Endothelial cell of umbilical vein (primary cell): Measurements from ENCODE around the gene HHATL. TPM values are rescaled to one million over a fixed set of nuclear protein-coding genes. Genes with fewer than 3 reads are reported as not detected.

Source experiments
- BruUV-seq: library from RNA; stranded (reverse); fragments of 400-500 nt; replicated peaks from 2 replicates; lab custom pipeline; 2021; lab: Mats Ljungman, UMichigan
- CTCF ChIA-PET: fragments of 300-600, 350-600 bp; sonication (Branson Sonifier 250); formaldehyde crosslinking; loops from one replicate; lab custom pipeline; 2021; ENCODE audit warnings: antibody characterized with exemption, inconsistent platforms; lab: Charles Lee
- POLR2A ChIA-PET: fragments of 300-600, 350-600 bp; sonication (Branson Sonifier 250); formaldehyde crosslinking; loops from one replicate; lab custom pipeline; 2021; ENCODE audit warnings: antibody characterized with exemption, inconsistent platforms; lab: Charles Lee
- DNase-seq: peaks from one replicate; pipeline ENCODE4 v3.0.0-alpha.2; 2011; ENCODE audit warnings: low read depth, low spot score
- FAIRE-seq: peaks from 2 replicates; lab custom pipeline; 2011; peaks lifted over from hg19 to GRCh38; lab: Jason Lieb, UNC
- H2AFZ ChIP-seq: 2 replicates; pipeline ENCODE4 v1.6.0; 2012; ENCODE audit warnings: low read depth, low read length, control low read depth, inconsistent platforms
- H3K27ac ChIP-seq: 2 replicates; pipeline ENCODE4 v1.5.1; 2011; ENCODE audit warnings: low read depth, mild to moderate bottlenecking, control low read depth, low read length, moderate library complexity; ENCODE audit not compliant: insufficient read depth
- H3K27me3 ChIP-seq, 2 experiments: 2 replicates each; pipeline versions ENCODE4 v1.6.0 to v1.6.1; 2011; ENCODE audit warnings: low read length in 2 of 2, mixed read lengths in 1 of 2; ENCODE audit not compliant: control insufficient read depth in 2 of 2, insufficient read depth in 2 of 2
- H3K36me3 ChIP-seq, 2 experiments: 2 replicates in 1 of 2; 3 replicates in 1 of 2; pipeline ENCODE4 v1.5.1; 2011; ENCODE audit warnings: low read length in 2 of 2, mild to moderate bottlenecking in 1 of 2, moderate library complexity in 1 of 2; ENCODE audit not compliant: control insufficient read depth in 2 of 2, insufficient read depth in 2 of 2; ENCODE audit errors: extremely low read depth in 1 of 2
- H3K4me1 ChIP-seq: 3 replicates; pipeline ENCODE4 v1.5.1; 2011; ENCODE audit warnings: mild to moderate bottlenecking, low read length; ENCODE audit not compliant: control insufficient read depth, insufficient read depth; ENCODE audit errors: extremely low read depth
- H3K4me2 ChIP-seq: 2 replicates; pipeline ENCODE4 v1.6.1; 2011; ENCODE audit warnings: low read length, control low read depth, mixed read lengths; ENCODE audit not compliant: insufficient read depth
- H3K4me3 ChIP-seq, 3 experiments: fragments of 200-600 bp in 1 of 3; sonication (generic), shearing (Covaris generic) in 1 of 3; replicated peaks in 1 of 3; 2 replicates each; pipeline ENCODE4 v1.5.1; 2011 to 2016; ENCODE audit warnings: control low read depth in 3 of 3, low read length in 3 of 3, mild to moderate bottlenecking in 2 of 3, inconsistent platforms in 1 of 3, low read depth in 1 of 3, moderate library complexity in 1 of 3; ENCODE audit not compliant: insufficient read depth in 1 of 3
- H3K79me2 ChIP-seq: 2 replicates; pipeline ENCODE4 v1.6.0; 2012; ENCODE audit warnings: low read length, inconsistent platforms; ENCODE audit not compliant: control insufficient read depth, insufficient read depth
- H3K9ac ChIP-seq: replicated peaks from 2 replicates; pipeline ENCODE3; 2011; ENCODE audit warnings: low read length, control low read depth; ENCODE audit not compliant: insufficient read depth; ENCODE audit errors: extremely low read depth
- H3K9me1 ChIP-seq: replicated peaks from 3 replicates; pipeline ENCODE4 v1.6.0; 2011; ENCODE audit warnings: mild to moderate bottlenecking, low read length; ENCODE audit not compliant: control insufficient read depth, insufficient read depth; ENCODE audit errors: extremely low read depth
- H3K9me3 ChIP-seq: replicated peaks from 2 replicates; pipeline ENCODE4 v1.5.1; 2012; ENCODE audit warnings: low read length, inconsistent platforms; ENCODE audit not compliant: control insufficient read depth, insufficient read depth
- H4K20me1 ChIP-seq: replicated peaks from 2 replicates; pipeline ENCODE3; 2011; ENCODE audit warnings: mild to moderate bottlenecking, low read length; ENCODE audit not compliant: control insufficient read depth, insufficient read depth; ENCODE audit errors: extremely low read depth
- CTCF ChIP-seq, 2 donors: IDR thresholded peaks; 1 replicate in 1 of 2; 2 replicates in 1 of 2; pipeline ENCODE4 v1.5.1; 2011; ENCODE audit warnings: low read length in 2 of 2, mild to moderate bottlenecking in 2 of 2, moderate library complexity in 2 of 2, control low read depth in 1 of 2, inconsistent platforms in 1 of 2, low read depth in 1 of 2; ENCODE audit not compliant: insufficient read depth in 1 of 2; ENCODE audit errors: extremely low read depth in 1 of 2
- EZH2 ChIP-seq: IDR thresholded peaks from 2 replicates; pipeline ENCODE4 v1.6.1; 2012; ENCODE audit warnings: borderline replicate concordance, low read depth, mild to moderate bottlenecking, moderate library complexity, low read length, inconsistent platforms; ENCODE audit not compliant: severe bottlenecking
- FOS ChIP-seq: IDR thresholded peaks from 2 replicates; pipeline ENCODE4 v1.6.1; 2011; ENCODE audit warnings: mild to moderate bottlenecking, low read length, moderate library complexity, borderline replicate concordance; ENCODE audit not compliant: insufficient read depth
- GATA2 ChIP-seq: IDR thresholded peaks from 2 replicates; pipeline ENCODE4 v1.7.0; 2011; ENCODE audit warnings: low read depth, mild to moderate bottlenecking, moderate library complexity, mixed read lengths, low read length; ENCODE audit not compliant: insufficient read length, insufficient read depth
- JUN ChIP-seq: IDR thresholded peaks from 2 replicates; pipeline ENCODE4 v1.6.1; 2011; ENCODE audit warnings: borderline replicate concordance, low read depth; ENCODE audit not compliant: insufficient read length, insufficient read depth
- MAX ChIP-seq: IDR thresholded peaks from 2 replicates; pipeline ENCODE4 v1.6.1; 2011; ENCODE audit not compliant: insufficient read depth, insufficient read length
- MYC ChIP-seq: IDR thresholded peaks from one replicate; pipeline ENCODE4 v1.6.1; 2011; ENCODE audit warnings: mild to moderate bottlenecking, low read depth, low read length
- POLR2A ChIP-seq: IDR thresholded peaks from 2 replicates; pipeline ENCODE4 v1.6.1; 2012; ENCODE audit warnings: low read depth, mild to moderate bottlenecking, control low read depth, low read length
- POLR2AphosphoS5 ChIP-seq: IDR thresholded peaks from 2 replicates; pipeline ENCODE4 v1.6.1; 2012; ENCODE audit warnings: low read depth, mild to moderate bottlenecking, control low read depth, low read length, moderate library complexity; ENCODE audit not compliant: insufficient read depth
- dilution Hi-C: fragments of 300-500 bp; cut with MboI; formaldehyde crosslinking; loops from one replicate; pipeline ENCODE4 v1.15.0; 2019; ENCODE audit warnings: low sequenced_read_pairs; ENCODE audit not compliant: extremely low pct_ligation_motif_present
- intact Hi-C: fragments of 100-400 bp; cut with micrococcal nuclease; formaldehyde crosslinking; loops from one replicate; pipeline ENCODE4 v1.10.0; 2022
- polyA plus RNA-seq, 4 experiments: library from polyadenylated mRNA; depleted of rRNA in 3 of 4; stranded (reverse) in 3 of 4; unstranded in 1 of 4; fragments of >200 nt; gene quantifications; 2 replicates each; pipeline versions ENCODE4 v1.2.1 to v1.2.3, GENCODE V29; 2011 to 2012; ENCODE audit warnings: missing spikeins in 1 of 4
- total RNA-seq: library from RNA; stranded (reverse); gene quantifications from 2 replicates; pipeline ENCODE4 v1.2.3, GENCODE V29; 2021

HHATL gene
- total and polyA plus RNA-seq, 2 donors (not counting 3 experiments of a cell fraction or from before 2014, with no cell fraction given) = not detected

- Histone ChIP-seq H3K27me3 (no peaks in the 10 kb centered on the region), H3K4me3 (no peak overlapping the region), H3K36me3 (no peaks in the 10 kb centered on the region), H3K9me3 (no peaks in the 10 kb centered on the region), H3K79me2 (no peaks in the 10 kb centered on the region), H3K9ac (no peak overlapping the region), H3K27ac (no peak overlapping the region), H3K4me2 (no peak overlapping the region), H4K20me1 (no peaks in the 10 kb centered on the region), H2AFZ (no peak overlapping the region), H3K9me1 (no peaks in the 10 kb centered on the region), H3K4me1 (no peaks in the 10 kb centered on the region)
- no TSS peak for BruUV-seq
- POLR2A ChIA-PET = no interaction called here
- DNase-seq (no peak), FAIRE-seq (no peak)
- intact Hi-C loops = no loop called here
- TF ChIP-seq POLR2AphosphoS5 = no peak
- no peak for TF ChIP-seq GATA2
- TF ChIP-seq MYC = no peak
- no peak for TF ChIP-seq JUN
- no peak for TF ChIP-seq POLR2A
- CTCF ChIA-PET = interaction anchor here (1.0 to 6.9 kb wide), 3 partner anchors 13 to 196 kb away, joined by 5 to 61 read pairs (median 8); no protein-coding TSS in a partner anchor
- dilution Hi-C loops = no loop called here
These were observed 40.1 kb upstream of the HHATL start for GRCh38 chr3:42742688-42743087.

- H3K4me1 ChIP-seq = no peaks in the 10 kb centered on the region
- intact Hi-C loops (no loop called here), dilution Hi-C loops (no loop called here)
- no peaks in the 10 kb centered on the region for H4K20me1 ChIP-seq
- ChIA-PET POLR2A (no interaction called here), CTCF (interaction anchor here (1.0 to 6.9 kb wide), 2 partner anchors 13 to 38 kb away, joined by 5 to 61 read pairs; no protein-coding TSS in a partner anchor)
- no peaks in the 10 kb centered on the region for H3K27me3 ChIP-seq
- no peak overlapping the region for H3K4me2 ChIP-seq
- no peaks in the 10 kb centered on the region for H3K9me3 ChIP-seq
- no peak for TF ChIP-seq MAX
- TF ChIP-seq EZH2 = no peak
- no peak for TF ChIP-seq POLR2A
- TF ChIP-seq GATA2 = no peak
- TF ChIP-seq MYC = no peak
- no peak for TF ChIP-seq CTCF (IDR thresholded peaks at IDR 0.05; ENCODE audit: extremely low read depth in 1 of 2, insufficient read depth in 1 of 2, low read depth in 1 of 2, low read length in 2 of 2)
- no peak for TF ChIP-seq JUN
- TF ChIP-seq FOS = no peak
- TF ChIP-seq POLR2AphosphoS5 = no peak
- FAIRE-seq (no peak), DNase-seq (no peak)
- H3K79me2 ChIP-seq = no peaks in the 10 kb centered on the region
- H3K9me1 ChIP-seq = no peaks in the 10 kb centered on the region
- H3K4me3 ChIP-seq = no peak overlapping the region
- H2AFZ ChIP-seq = no peak overlapping the region
- H3K27ac ChIP-seq = no peak overlapping the region
- H3K9ac ChIP-seq = no peak overlapping the region
- H3K36me3 ChIP-seq = no peaks in the 10 kb centered on the region
- BruUV-seq = no TSS peak
These were observed 39.7 kb upstream of the HHATL start for GRCh38 chr3:42742259-42742658.
